H1 (cell line): ENCODE results near the gene TMEM187. TPM values are rescaled to one million over a fixed set of nuclear protein-coding genes. Genes with fewer than 3 reads are reported as not detected.

Experiments used
- CTCF ChIA-PET: fragments of 300-600 bp; sonication (Branson Sonifier 250); formaldehyde crosslinking; loops from one replicate; lab custom pipeline; 2021; ENCODE audit not compliant: partially characterized antibody; lab: Charles Lee
- POLR2A ChIA-PET: fragments of 300-600 bp; sonication (Branson Sonifier 250); formaldehyde crosslinking; loops from one replicate; lab custom pipeline; 2021; ENCODE audit warnings: inconsistent platforms; ENCODE audit not compliant: partially characterized antibody; lab: Charles Lee
- DNase-seq, 2 experiments: peaks; one replicate each; pipeline versions ENCODE4 v3.0.0 to v3.0.0-alpha.2; 2010 to 2022; ENCODE audit warnings: low spot score in 2 of 2, low read depth in 1 of 2, mixed read lengths in 1 of 2
- FAIRE-seq: peaks from 2 replicates; lab custom pipeline; 2011; peaks lifted over from hg19 to GRCh38; lab: Jason Lieb, UNC
- H2AFZ ChIP-seq: 2 replicates; pipeline ENCODE4 v1.8.1; 2012; ENCODE audit warnings: low read length, inconsistent platforms
- H2AK5ac ChIP-seq: 2 replicates; pipeline ENCODE4 v1.6.1; 2013; ENCODE audit warnings: low read depth, low read length
- H2BK120ac ChIP-seq: replicated peaks from 2 replicates; pipeline ENCODE3; 2013; ENCODE audit warnings: low read depth, low read length, inconsistent platforms
- H2BK12ac ChIP-seq: 2 replicates; pipeline ENCODE4 v1.6.1; 2013; ENCODE audit warnings: low read depth, low read length
- H2BK15ac ChIP-seq: 2 replicates; pipeline ENCODE4 v1.6.1; 2013; ENCODE audit warnings: low read length
- H2BK20ac ChIP-seq: 2 replicates; pipeline ENCODE4 v1.6.1; 2013; ENCODE audit warnings: low read length
- H2BK5ac ChIP-seq: 2 replicates; pipeline ENCODE4 v1.6.1; 2013; ENCODE audit warnings: low read depth, low read length
- H3K14ac ChIP-seq: 2 replicates; pipeline ENCODE4 v1.6.1; 2013; ENCODE audit warnings: inconsistent platforms; ENCODE audit not compliant: insufficient read length
- H3K18ac ChIP-seq: 2 replicates; pipeline ENCODE4 v1.6.1; 2013; ENCODE audit warnings: low read length; ENCODE audit errors: extremely low read depth
- H3K23ac ChIP-seq: 2 replicates; pipeline ENCODE4 v1.6.1; 2013; ENCODE audit warnings: inconsistent platforms; ENCODE audit not compliant: insufficient read length
- H3K23me2 ChIP-seq: 2 replicates; pipeline ENCODE4 v1.6.1; 2013; ENCODE audit warnings: low read depth, low read length
- H3K27ac ChIP-seq: 2 replicates; pipeline ENCODE4 v1.6.1; 2011; ENCODE audit warnings: low read depth, low read length, inconsistent platforms
- H3K27me3 ChIP-seq, 4 experiments: replicated peaks in 1 of 4; 1 replicate in 1 of 4; 2 replicates in 3 of 4; pipeline versions ENCODE4 v1.6.1 to v1.8.1; 2011 to 2013; ENCODE audit warnings: low read length in 3 of 4, mild to moderate bottlenecking in 3 of 4, inconsistent platforms in 2 of 4, mixed read lengths in 2 of 4, moderate library complexity in 1 of 4; ENCODE audit not compliant: control insufficient read depth in 3 of 4, insufficient read depth in 3 of 4; ENCODE audit errors: extremely low read depth in 1 of 4
- H3K36me3 ChIP-seq, 4 experiments: 2 replicates each; pipeline versions ENCODE4 v1.6.1 to v1.8.1; 2011 to 2013; ENCODE audit warnings: mild to moderate bottlenecking in 4 of 4, low read length in 3 of 4, moderate library complexity in 2 of 4, control low read depth in 1 of 4, inconsistent platforms in 1 of 4; ENCODE audit not compliant: insufficient read depth in 4 of 4, control insufficient read depth in 2 of 4
- H3K4ac ChIP-seq: replicated peaks from 2 replicates; pipeline ENCODE3; 2013; ENCODE audit warnings: low read length, low read depth, mixed read lengths, inconsistent platforms; ENCODE audit not compliant: insufficient read length
- H3K4me1 ChIP-seq, 4 experiments: replicated peaks in 1 of 4; 1 replicate in 1 of 4; 2 replicates in 3 of 4; pipeline versions ENCODE4 v1.6.1 to v1.8.1; 2011 to 2013; ENCODE audit warnings: low read length in 3 of 4, inconsistent platforms in 2 of 4, mixed read lengths in 1 of 4; ENCODE audit not compliant: insufficient read depth in 4 of 4, control insufficient read depth in 3 of 4
- H3K4me2 ChIP-seq, 2 experiments: 2 replicates each; pipeline versions ENCODE4 v1.6.1 to v1.8.1; 2011 to 2013; ENCODE audit warnings: low read depth in 2 of 2, low read length in 2 of 2, control low read depth in 1 of 2, inconsistent platforms in 1 of 2, mild to moderate bottlenecking in 1 of 2; ENCODE audit not compliant: insufficient read depth in 1 of 2
- H3K4me3 ChIP-seq, 4 experiments: fragments of 200-600, 300-600 bp in 1 of 4; sonication (generic), shearing (Covaris generic), sonication (Bioruptor Twin) in 1 of 4; 2 replicates each; pipeline versions ENCODE4 v1.5.1 to v1.8.1; 2011 to 2016; ENCODE audit warnings: low read length in 4 of 4, low read depth in 3 of 4, control low read depth in 2 of 4, inconsistent platforms in 2 of 4, mild to moderate bottlenecking in 2 of 4, mixed read lengths in 1 of 4, moderate library complexity in 1 of 4; ENCODE audit not compliant: insufficient read depth in 2 of 4; ENCODE audit errors: extremely low read depth in 1 of 4
- H3K56ac ChIP-seq: replicated peaks from 2 replicates; pipeline ENCODE3; 2013; ENCODE audit warnings: low read depth, mild to moderate bottlenecking, mixed read lengths, low read length, inconsistent platforms; ENCODE audit not compliant: insufficient read length
- H3K79me1 ChIP-seq: 2 replicates; pipeline ENCODE4 v1.6.1; 2013; ENCODE audit warnings: low read depth, low read length, control low read depth
- H3K79me2 ChIP-seq, 2 experiments: 2 replicates each; pipeline versions ENCODE4 v1.6.1 to v1.8.1; 2012 to 2013; ENCODE audit warnings: low read length in 2 of 2, mild to moderate bottlenecking in 2 of 2, inconsistent platforms in 1 of 2; ENCODE audit not compliant: insufficient read depth in 2 of 2, control insufficient read depth in 1 of 2
- H3K9ac ChIP-seq, 4 experiments: replicated peaks in 1 of 4; 1 replicate in 1 of 4; 2 replicates in 3 of 4; pipeline versions ENCODE4 v1.6.1 to v1.8.1; 2011 to 2013; ENCODE audit warnings: low read depth in 3 of 4, low read length in 3 of 4, control low read depth in 2 of 4, mild to moderate bottlenecking in 2 of 4, moderate library complexity in 2 of 4, inconsistent platforms in 1 of 4; ENCODE audit errors: extremely low read depth in 1 of 4
- H3K9me3 ChIP-seq, 2 experiments: 2 replicates each; pipeline versions ENCODE4 v1.6.1 to v1.8.1; 2012 to 2013; ENCODE audit warnings: mild to moderate bottlenecking in 2 of 2, moderate library complexity in 2 of 2, control low read depth in 1 of 2, inconsistent platforms in 1 of 2, low read depth in 1 of 2, low read length in 1 of 2, mixed read lengths in 1 of 2; ENCODE audit not compliant: insufficient read depth in 2 of 2
- H4K20me1 ChIP-seq, 2 experiments: replicated peaks in 1 of 2; 2 replicates each; pipeline versions ENCODE3 to v1.8.1; 2011 to 2013; ENCODE audit warnings: inconsistent platforms in 2 of 2, low read length in 2 of 2, mild to moderate bottlenecking in 1 of 2; ENCODE audit not compliant: insufficient read depth in 2 of 2, control insufficient read depth in 1 of 2
- H4K5ac ChIP-seq: 2 replicates; pipeline ENCODE4 v1.6.1; 2013; ENCODE audit warnings: low read length, low read depth, mixed read lengths, inconsistent platforms; ENCODE audit not compliant: insufficient read length
- H4K8ac ChIP-seq: 2 replicates; pipeline ENCODE4 v1.8.0; 2013; ENCODE audit warnings: mild to moderate bottlenecking, moderate library complexity, low read length, inconsistent platforms; ENCODE audit not compliant: insufficient read depth; ENCODE audit errors: extremely low read depth
- H4K91ac ChIP-seq: replicated peaks from 2 replicates; pipeline ENCODE3; 2013; ENCODE audit warnings: low read length, mixed read lengths, inconsistent platforms; ENCODE audit not compliant: insufficient read length
- CREB1 ChIP-seq: IDR thresholded peaks from 2 replicates; pipeline ENCODE4 v1.6.1; 2012; ENCODE audit warnings: inconsistent platforms
- EGR1 ChIP-seq: IDR thresholded peaks from 2 replicates; pipeline ENCODE4 v1.6.1; 2011; ENCODE audit warnings: low read depth, low read length, borderline replicate concordance
- EZH2 ChIP-seq: fragments of 200-600 bp; sonication (generic); IDR thresholded peaks from 2 replicates; pipeline ENCODE4 v1.7.1; 2012; ENCODE audit warnings: low read depth, mild to moderate bottlenecking, moderate library complexity, low read length, inconsistent platforms; ENCODE audit not compliant: severe bottlenecking
- HDAC2 ChIP-seq, 2 experiments: fragments of 300-600 bp in 1 of 2; sonication (generic) in 1 of 2; IDR thresholded peaks; 2 replicates each; pipeline ENCODE4 v1.6.1; 2011 to 2012; ENCODE audit warnings: low read depth in 2 of 2, low read length in 2 of 2, mild to moderate bottlenecking in 2 of 2, moderate library complexity in 2 of 2, borderline replicate concordance in 1 of 2, inconsistent platforms in 1 of 2
- KDM5A ChIP-seq: fragments of 200-600 bp; IDR thresholded peaks from 2 replicates; pipeline ENCODE4 v1.7.1; 2012; ENCODE audit warnings: mild to moderate bottlenecking, low read length, inconsistent platforms, mixed read lengths
- MAX ChIP-seq: IDR thresholded peaks from 2 replicates; pipeline ENCODE4 v1.6.1; 2012; ENCODE audit warnings: inconsistent platforms
- SP4 ChIP-seq: IDR thresholded peaks from 2 replicates; pipeline ENCODE4 v1.6.1; 2012; ENCODE audit warnings: low read length, inconsistent platforms
- WGBS, 2 experiments: shearing (Covaris generic) in 1 of 2; methylation state at CpG; one replicate each; pipeline versions ENCODE4 v1.1.6 to v1.1.7; 2013 to 2015; ENCODE audit warnings: low lambda C conversion rate in 2 of 2, mixed read lengths in 2 of 2, inconsistent platforms in 1 of 2, low coverage in 1 of 2, missing lambda C conversion rate in 1 of 2; ENCODE audit not compliant: insufficient replicate concordance in 2 of 2, insufficient coverage in 1 of 2, insufficient read length in 1 of 2; ENCODE audit errors: extremely low coverage in 1 of 2, missing lambda C conversion rate in 1 of 2; 5-methylcytosine and 5-hydroxymethylcytosine counted together
- polyA plus RNA-seq, 7 experiments: library from polyadenylated mRNA; depleted of rRNA in 3 of 7; stranded (reverse) in 5 of 7; unstranded in 2 of 7; fragments of >200 nt in 5 of 7; fragments of 200-250 nt in 2 of 7; gene quantifications; 1 replicate in 5 of 7; 2 replicates in 1 of 7; 4 replicates in 1 of 7; pipeline versions ENCODE4 v1.2.1 to v1.2.3, GENCODE V29; 2011 to 2013; ENCODE audit warnings: missing spikeins in 2 of 7, mixed read lengths in 2 of 7
- total RNA-seq: library from RNA; stranded (reverse); fragmentation: NEBNext Ultra II Directional; extraction: Animal tissue kit (Norgen Biotek cat#: 25700); gene quantifications from 2 replicates; pipeline ENCODE4 v1.2.1, GENCODE V29; 2021

The TMEM187 gene
- total and polyA plus RNA-seq, 2 of the 8 experiments (the other 6 are each of a cell fraction or from before 2014, with no cell fraction given): 5.0 to 14.5 TPM

- Histone ChIP-seq H4K20me1 (peaks cover 2 to 11% of the 10 kb centered on the region in 2 experiments), H4K8ac (no peak overlapping the region), H3K9ac (no peak overlapping the region), H3K9me3 (no peaks in the 10 kb centered on the region), H2BK15ac (no peak overlapping the region), H3K4me1 (no peaks in the 10 kb centered on the region), H2AK5ac (no peak overlapping the region), H2BK12ac (no peak overlapping the region), H3K4me2 (no peak overlapping the region), H3K4me3 (no peak overlapping the region), H3K18ac (no peak overlapping the region), H3K27ac (no peak overlapping the region), H4K91ac (no peak overlapping the region), H2BK5ac (no peak overlapping the region), H3K27me3 (no peaks in the 10 kb centered on the region), H3K56ac (no peak overlapping the region), H2BK20ac (no peak overlapping the region), H3K23ac (no peak overlapping the region), H2BK120ac (no peak overlapping the region), H4K5ac (no peak overlapping the region), H3K79me2 (peaks cover 0 to 14% of the 10 kb centered on the region in 2 experiments; a peak in 2 of 4 replicates), H3K14ac (no peak overlapping the region), H3K23me2 (no peaks in the 10 kb centered on the region), H3K36me3 (peaks cover 17 to 98% (median 60%) of the 10 kb centered on the region in 4 experiments), H3K4ac (no peak overlapping the region), H3K79me1 (no peaks in the 10 kb centered on the region), H2AFZ (no peak overlapping the region)
- WGBS, 2 experiments: 93% methylated on average over 3 of the region's 14 CpGs; no CpG with 5 or more reads in 1 of the 2 experiments
- no peak for FAIRE-seq
- no peak for DNase-seq
- POLR2A ChIA-PET: interaction anchor here (1.1 to 5.0 kb wide), 2 partner anchors 9 to 13 kb away, joined by 7 to 26 read pairs; partner anchors contain the start of gene HCFC1
- CTCF ChIA-PET: interaction anchor here (0.6 to 1.8 kb wide), 4 partner anchors 8 to 23 kb away, joined by 3 to 8 read pairs (median 5); no protein-coding TSS in a partner anchor
- TF ChIP-seq KDM5A: no peak
- no peak for TF ChIP-seq HDAC2 (IDR thresholded peaks at IDR 0.05; ENCODE audit: borderline replicate concordance in 1 of 2, low read depth in 2 of 2, low read length in 2 of 2)
- no peak for TF ChIP-seq CREB1
- no peak for TF ChIP-seq EGR1
- TF ChIP-seq EZH2: no peak
- TF ChIP-seq MAX: no peak
- TF ChIP-seq SP4: no peak
Measured at GRCh38 chrX:153958605-153959004, 13.9 kb upstream of the TMEM187 start.
